ENCODE measurements around the gene EFTUD2. TPM values are rescaled to one million over a fixed set of nuclear protein-coding genes. Genes with fewer than 3 reads are reported as not detected.
A peak's percentile ranks its signal among the peaks of the same experiment; 100 is the strongest.

The EFTUD2 gene
- total and polyA plus RNA-seq, 9 of the 15 experiments (the other 6 are each of a cell fraction or from before 2014, with no cell fraction given): 65.8 to 362 (median 218) TPM

- POLR2A ChIA-PET: interaction anchor here (1.0 to 1.6 kb wide), 5 partner anchors 9 to 169 kb away, joined by 3 to 6 read pairs (median 4); no protein-coding TSS in a partner anchor
- BruUV-seq (replicated peaks): no TSS peak
- ATAC-seq (peak; percentile 64), FAIRE-seq (peak; percentile 19), DNase-seq (ENCODE audit: extremely low read depth in 1 of 4, low spot score in 3 of 4) (peak; percentile 38 to 74 (median 73))
- Histone ChIP-seq H3K9me1 (ENCODE audit: control insufficient read depth, insufficient read depth, low read length) (no peaks in the 10 kb centered on the region), H3K79me2 (ENCODE audit: control insufficient read depth, insufficient read depth, low read length) (no peaks in the 10 kb centered on the region), H3K4me3 (no peak overlapping the region), H3K27me3 (ENCODE audit: control insufficient read depth in 2 of 2, insufficient read depth in 2 of 2, low read length in 2 of 2) (peaks cover 2 to 8% of the 10 kb centered on the region in 2 experiments; a peak in 1 of 5 replicates), H3K9ac (ENCODE audit: insufficient read depth in 1 of 2, low read depth in 2 of 2, low read length in 2 of 2) (no peak overlapping the region; a peak in 1 of 4 replicates), H3K36me3 (ENCODE audit: control insufficient read depth, insufficient read depth, low read length) (peaks cover 7% of the 10 kb centered on the region; the same call in 2 of the 3 replicates), H2AFZ (ENCODE audit: low read depth, low read length) (peak overlapping the region; percentile 22; the same call in 1 of the 2 replicates), H3K9me3 (replicated peaks; ENCODE audit: control insufficient read depth, insufficient read depth, low read depth, low read length) (no peaks in the 10 kb centered on the region), H3K4me2 (ENCODE audit: insufficient read depth, low read length) (no peak overlapping the region), H4K20me1 (replicated peaks; ENCODE audit: control insufficient read depth, insufficient read depth, low read length) (0 out of 2 replicates have a peak, but pooled peaks cover 10% of the 10 kb centered on the region), H3K27ac (ENCODE audit: extremely low read depth, low read depth, low read length) (no peak overlapping the region), H3K4me1 (replicated peaks in 1 of 2; ENCODE audit: control insufficient read depth in 2 of 2, insufficient read depth in 2 of 2, low read length in 2 of 2) (peaks cover 2 to 5% of the 10 kb centered on the region in 2 experiments; a peak in 4 of 5 replicates)
- WGBS (ENCODE audit: insufficient coverage, low coverage, missing lambda C conversion rate): 15% methylated on average over 11 of the region's 11 CpGs
- TF ChIP-seq FOXO4 (CRISPR knock-in tag; IDR thresholded peaks at IDR 0.05) (no peak), SMARCE1 (IDR thresholded peaks at IDR 0.05) (no peak), CTCF (IDR thresholded peaks at IDR 0.05 in 2 of 3, conservative IDR thresholded peaks at IDR 0.05 in 1 of 3; ENCODE audit: insufficient read depth in 2 of 3, low read depth in 1 of 3, low read length in 3 of 3) (peak in 2 of 3 experiments; percentile 13 to 20; a peak in 2 of 6 replicates), EHMT2 (IDR thresholded peaks at IDR 0.05) (no peak), CTCFL (IDR thresholded peaks at IDR 0.05; ENCODE audit: borderline replicate concordance, insufficient read depth, low read depth, low read length, poor library complexity, severe bottlenecking) (peak; percentile 57)
- TF ChIP-seq, protein P1, sequence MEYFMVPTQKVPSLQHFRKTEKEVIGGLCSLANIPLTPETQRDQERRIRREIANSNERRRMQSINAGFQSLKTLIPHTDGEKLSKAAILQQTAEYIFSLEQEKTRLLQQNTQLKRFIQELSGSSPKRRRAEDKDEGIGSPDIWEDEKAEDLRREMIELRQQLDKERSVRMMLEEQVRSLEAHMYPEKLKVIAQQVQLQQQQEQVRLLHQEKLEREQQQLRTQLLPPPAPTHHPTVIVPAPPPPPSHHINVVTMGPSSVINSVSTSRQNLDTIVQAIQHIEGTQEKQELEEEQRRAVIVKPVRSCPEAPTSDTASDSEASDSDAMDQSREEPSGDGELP (CRISPR knock-in tag; IDR thresholded peaks at IDR 0.05; ENCODE audit: borderline replicate concordance): peak; percentile 39; the same call in 1 of the 2 replicates
- TF ChIP-seq, protein P2, sequence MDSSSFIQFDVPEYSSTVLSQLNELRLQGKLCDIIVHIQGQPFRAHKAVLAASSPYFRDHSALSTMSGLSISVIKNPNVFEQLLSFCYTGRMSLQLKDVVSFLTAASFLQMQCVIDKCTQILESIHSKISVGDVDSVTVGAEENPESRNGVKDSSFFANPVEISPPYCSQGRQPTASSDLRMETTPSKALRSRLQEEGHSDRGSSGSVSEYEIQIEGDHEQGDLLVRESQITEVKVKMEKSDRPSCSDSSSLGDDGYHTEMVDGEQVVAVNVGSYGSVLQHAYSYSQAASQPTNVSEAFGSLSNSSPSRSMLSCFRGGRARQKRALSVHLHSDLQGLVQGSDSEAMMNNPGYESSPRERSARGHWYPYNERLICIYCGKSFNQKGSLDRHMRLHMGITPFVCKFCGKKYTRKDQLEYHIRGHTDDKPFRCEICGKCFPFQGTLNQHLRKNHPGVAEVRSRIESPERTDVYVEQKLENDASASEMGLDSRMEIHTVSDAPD (CRISPR knock-in tag; IDR thresholded peaks at IDR 0.05): no peak
- in situ Hi-C loops (cut with MboI) (loop anchor here (5.0 kb wide), 1 partner anchor 186 kb away; no protein-coding TSS in a partner anchor), intact Hi-C loops (cut with micrococcal nuclease) (loop anchor here (2.0 kb wide), 2 partner anchors 97 to 211 kb away; partner anchors contain the start of gene PLCD3)
- CTCF ChIA-PET (ENCODE audit: low intra/inter-chr PET ratio): interaction anchor here (1.0 to 2.8 kb wide), 3 partner anchors 100 to 180 kb away, joined by 3 to 34 read pairs (median 10); no protein-coding TSS in a partner anchor
These were observed 22.1 kb upstream of the EFTUD2 start for GRCh38 chr17:44921122-44921882.

All from K562 (cell line).